ENCODE data around the gene MGAT4C. TPM values are rescaled to one million over a fixed set of nuclear protein-coding genes. Genes with fewer than 3 reads are reported as not detected.

MGAT4C gene
- total and polyA plus RNA-seq, 2 experiments from 2014 or later = 4.5 to 4.7 TPM

GRCh38 chr12:86249276-86249675, 6.9 kb downstream of the MGAT4C start:
- no peaks in the 10 kb centered on the region for H3K9me2 ChIP-seq (ENCODE audit: insufficient read depth)
- no peak overlapping the region for H3K4me3 ChIP-seq
- no peaks in the 10 kb centered on the region for H4K20me1 ChIP-seq (replicated peaks; ENCODE audit: insufficient read depth)
- TF ChIP-seq ETS1 (IDR thresholded peaks at IDR 0.05) (no peak), POLR2AphosphoS5 (IDR thresholded peaks at IDR 0.05; ENCODE audit: low read depth) (no peak), ZNF331 (CRISPR knock-in tag; IDR thresholded peaks at IDR 0.05; ENCODE audit: low read depth) (no peak), STAT1 (IDR thresholded peaks at IDR 0.05; ENCODE audit: unreplicated experiment) (no peak), CREB1 (CRISPR knock-in tag; IDR thresholded peaks at IDR 0.05; ENCODE audit: low read depth) (no peak)
- H3K4me3 Mint-ChIP-seq = no peak overlapping the region
- H3K36me3 ChIP-seq (ENCODE audit: insufficient read depth) = no peaks in the 10 kb centered on the region
- H3K4me1 Mint-ChIP-seq = no peaks in the 10 kb centered on the region; the same call in 1 of the 3 replicates
- H3K27me3 Mint-ChIP-seq (ENCODE audit: insufficient read depth, low read depth, poor library complexity) = no peaks in the 10 kb centered on the region
- H3K4me2 ChIP-seq = no peak overlapping the region
- H3F3A ChIP-seq (replicated peaks; ENCODE audit: low read depth) = no peaks in the 10 kb centered on the region
- no peaks in the 10 kb centered on the region for H3K36me3 Mint-ChIP-seq (ENCODE audit: low read depth)
- DNase-seq (ENCODE audit: low spot score) (no peak), ATAC-seq (no peak)
- H3K79me2 ChIP-seq (replicated peaks; ENCODE audit: insufficient read depth) = no peaks in the 10 kb centered on the region
- H2AFZ ChIP-seq = no peak overlapping the region
- no peak overlapping the region for H3K27ac Mint-ChIP-seq
- H3K27ac ChIP-seq (ENCODE audit: low read depth) = no peak overlapping the region
- no peaks in the 10 kb centered on the region for H3K9me3 Mint-ChIP-seq
- H3K4me1 ChIP-seq (ENCODE audit: insufficient read depth) = no peaks in the 10 kb centered on the region
- H3K27me3 ChIP-seq (ENCODE audit: insufficient read depth) = no peaks in the 10 kb centered on the region

GRCh38 chr12:86247871-86248270, 8.3 kb downstream of the MGAT4C start:
- Histone ChIP-seq H3F3A (replicated peaks; ENCODE audit: low read depth) (no peaks in the 10 kb centered on the region), H3K79me2 (replicated peaks; ENCODE audit: insufficient read depth) (no peaks in the 10 kb centered on the region), H3K27me3 (ENCODE audit: insufficient read depth) (no peaks in the 10 kb centered on the region), H3K9me2 (ENCODE audit: insufficient read depth) (no peaks in the 10 kb centered on the region), H3K4me2 (no peak overlapping the region), H3K36me3 (ENCODE audit: insufficient read depth) (no peaks in the 10 kb centered on the region), H3K4me3 (no peak overlapping the region), H2AFZ (no peak overlapping the region), H4K20me1 (replicated peaks; ENCODE audit: insufficient read depth) (no peaks in the 10 kb centered on the region), H3K4me1 (ENCODE audit: insufficient read depth) (no peaks in the 10 kb centered on the region), H3K27ac (ENCODE audit: low read depth) (no peak overlapping the region)
- TF ChIP-seq ZNF462 (CRISPR knock-in tag; IDR thresholded peaks at IDR 0.05) (no peak), CTCF (conservative IDR thresholded peaks at IDR 0.05; ENCODE audit: low read depth in 2 of 2) (no peak), NANOG (IDR thresholded peaks at IDR 0.05; ENCODE audit: borderline replicate concordance) (no peak), ZNF114 (CRISPR knock-in tag; IDR thresholded peaks at IDR 0.05) (no peak), EZH2 (IDR thresholded peaks at IDR 0.05; ENCODE audit: low read depth, unreplicated experiment) (no peak)
- no peak for ATAC-seq
- no peaks in the 10 kb centered on the region for H3K36me3 Mint-ChIP-seq (ENCODE audit: low read depth)
- H3K9me3 Mint-ChIP-seq = no peaks in the 10 kb centered on the region
- H3K4me1 Mint-ChIP-seq = no peaks in the 10 kb centered on the region; the same call in 1 of the 3 replicates
- no peak for DNase-seq (ENCODE audit: low spot score)
- no peaks in the 10 kb centered on the region for H3K27me3 Mint-ChIP-seq (ENCODE audit: insufficient read depth, low read depth, poor library complexity)
- H3K27ac Mint-ChIP-seq = no peak overlapping the region
- no peak overlapping the region for H3K4me3 Mint-ChIP-seq

All from GM23338 (cell line).